ENCODE data around the gene BGN. TPM values are rescaled to one million over a fixed set of nuclear protein-coding genes. Genes with fewer than 3 reads are reported as not detected.

Gene BGN
- total RNA-seq, 2 donors from 2014 or later = 1,777 to 1,907 TPM

DNA sequence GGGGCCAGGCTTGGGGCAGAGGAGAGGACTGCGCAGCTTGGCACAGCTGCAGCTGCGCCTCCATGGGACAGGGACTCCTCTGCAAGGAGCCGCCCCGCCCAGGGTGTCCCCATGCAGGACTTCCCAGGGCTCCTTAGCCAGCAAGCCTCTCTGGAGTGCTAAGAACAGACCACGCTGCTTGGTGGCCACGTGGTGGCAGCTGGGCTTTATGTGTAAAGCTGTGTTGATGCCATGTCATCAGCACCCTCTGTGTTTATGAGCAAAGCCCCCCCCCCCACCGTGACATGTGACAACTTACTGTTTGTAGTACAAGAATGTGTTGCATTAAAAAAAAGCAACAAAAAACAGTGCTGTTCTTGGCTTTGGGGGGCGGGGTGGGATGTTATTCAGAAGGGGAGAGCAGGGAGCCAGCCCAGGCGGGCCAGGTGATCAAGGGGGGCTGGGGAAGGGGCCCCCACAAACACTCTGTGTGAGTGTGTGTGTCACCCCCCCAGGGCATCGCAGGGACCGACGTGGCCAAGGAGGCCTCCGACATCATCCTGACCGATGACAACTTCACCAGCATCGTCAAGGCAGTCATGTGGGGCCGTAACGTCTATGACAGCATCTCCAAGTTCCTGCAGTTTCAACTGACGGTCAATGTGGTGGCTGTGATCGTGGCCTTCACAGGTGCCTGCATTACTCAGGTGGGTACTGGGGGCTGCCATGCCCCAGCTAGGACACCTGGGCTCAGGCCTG, 63.0 kb downstream of the BGN start:
- no peak overlapping the region for H3K27ac ChIP-seq
- ATAC-seq (ENCODE audit: insufficient number of reproducible peaks, low FRiP score, low read depth) (no peak), DNase-seq (ENCODE audit: low spot score) (no peak)
- no peaks in the 10 kb centered on the region for H3K4me1 ChIP-seq (ENCODE audit: control insufficient read depth in 1 of 2, low read depth in 2 of 2)
- H3K27me3 ChIP-seq (replicated peaks; ENCODE audit: insufficient read depth) = no peaks in the 10 kb centered on the region
- H3K4me3 ChIP-seq = no peak overlapping the region
- TF ChIP-seq, protein P1, sequence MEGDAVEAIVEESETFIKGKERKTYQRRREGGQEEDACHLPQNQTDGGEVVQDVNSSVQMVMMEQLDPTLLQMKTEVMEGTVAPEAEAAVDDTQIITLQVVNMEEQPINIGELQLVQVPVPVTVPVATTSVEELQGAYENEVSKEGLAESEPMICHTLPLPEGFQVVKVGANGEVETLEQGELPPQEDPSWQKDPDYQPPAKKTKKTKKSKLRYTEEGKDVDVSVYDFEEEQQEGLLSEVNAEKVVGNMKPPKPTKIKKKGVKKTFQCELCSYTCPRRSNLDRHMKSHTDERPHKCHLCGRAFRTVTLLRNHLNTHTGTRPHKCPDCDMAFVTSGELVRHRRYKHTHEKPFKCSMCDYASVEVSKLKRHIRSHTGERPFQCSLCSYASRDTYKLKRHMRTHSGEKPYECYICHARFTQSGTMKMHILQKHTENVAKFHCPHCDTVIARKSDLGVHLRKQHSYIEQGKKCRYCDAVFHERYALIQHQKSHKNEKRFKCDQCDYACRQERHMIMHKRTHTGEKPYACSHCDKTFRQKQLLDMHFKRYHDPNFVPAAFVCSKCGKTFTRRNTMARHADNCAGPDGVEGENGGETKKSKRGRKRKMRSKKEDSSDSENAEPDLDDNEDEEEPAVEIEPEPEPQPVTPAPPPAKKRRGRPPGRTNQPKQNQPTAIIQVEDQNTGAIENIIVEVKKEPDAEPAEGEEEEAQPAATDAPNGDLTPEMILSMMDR (IDR thresholded peaks at IDR 0.05) = no peak
- no peaks in the 10 kb centered on the region for H3K36me3 ChIP-seq
- no peaks in the 10 kb centered on the region for H3K9me3 ChIP-seq

Other genes with a start within 250 kb of the BGN start
- gene PNMA6F, start 173.2 kb upstream of the BGN start, total RNA-seq = not detected
- 10 to 100 TPM; 14.5 to 17.1 TPM for gene ZNF275, start 160.8 kb upstream of the BGN start, total RNA-seq
- gene PNMA6E, start 93.6 kb upstream of the BGN start, total RNA-seq = not detected
- gene ZFP92, start 83.5 kb upstream of the BGN start, total RNA-seq = 1 to 10 TPM in 1 of 2 donors, under 1 TPM in 1; 0.95 to 1.2 TPM
- gene TREX2, start 48.9 kb upstream of the BGN start, total RNA-seq = 10 to 100 TPM; 22.1 to 24.8 TPM
- 100 to 1,000 TPM; 111 TPM for gene HAUS7, start 24.4 kb upstream of the BGN start, total RNA-seq
- under 1 TPM; 0.68 to 0.85 TPM for gene ATP2B3, start 22.7 kb downstream of the BGN start, total RNA-seq
- gene CCNQ, start 104.2 kb downstream of the BGN start, total RNA-seq = 10 to 100 TPM; 27.2 to 36.3 TPM
- gene DUSP9, start 152.2 kb downstream of the BGN start, total RNA-seq = not detected
- gene PNCK, start 178.8 kb downstream of the BGN start, total RNA-seq = 1 to 10 TPM; 1.2 to 3.2 TPM
- 10 to 100 TPM; 16.8 to 16.9 TPM for gene SLC6A8, start 192.9 kb downstream of the BGN start, total RNA-seq
- gene BCAP31, start 229.4 kb downstream of the BGN start, total RNA-seq = 100 to 1,000 TPM in 1 of 2 donors, 10 to 100 TPM in 1; 82.7 to 104 TPM
- gene ABCD1, start 229.9 kb downstream of the BGN start, total RNA-seq = 10 to 100 TPM; 24.3 to 40.6 TPM

Measured in thoracic aorta (tissue), 2 donors.